Body of pancreas (tissue), 4 donors: ENCODE data around the gene USP40. TPM values are rescaled to one million over a fixed set of nuclear protein-coding genes. Genes with fewer than 3 reads are reported as not detected.

ENCODE experiments used
- ATAC-seq: fragments of 150-250 bp; one replicate; pipeline ENCODE4 v1.9.1; 2016
- DNase-seq, 4 donors: peaks; one replicate each; pipeline ENCODE4 v3.0.0-alpha.2; 2019
- H3K27ac ChIP-seq, 4 donors: fragments of 200-600 bp; sonication (generic); 1 replicate in 3 of 4; 2 replicates in 1 of 4; pipeline versions ENCODE4 v1.5.1 to v1.6.1; 2016 to 2019; ENCODE audit warnings: mild to moderate bottlenecking in 1 of 4, mixed read lengths in 1 of 4, moderate library complexity in 1 of 4
- H3K27me3 ChIP-seq, 2 donors: fragments of 200-600 bp; sonication (generic); one replicate each; pipeline ENCODE4 v1.6.0; 2016; ENCODE audit warnings: mild to moderate bottlenecking in 1 of 2
- H3K36me3 ChIP-seq, 2 donors: fragments of 200-600 bp; sonication (generic); replicated peaks in 1 of 2; 2 replicates each; pipeline ENCODE4 v1.5.1; 2016; ENCODE audit warnings: low read depth in 2 of 2; ENCODE audit not compliant: insufficient read depth in 1 of 2
- H3K4me1 ChIP-seq: fragments of 200-600 bp; sonication (generic); one replicate; pipeline ENCODE4 v1.6.0; 2016
- H3K4me3 ChIP-seq, 2 donors: fragments of 200-600 bp; sonication (generic); 1 replicate in 1 of 2; 2 replicates in 1 of 2; pipeline ENCODE4 v1.5.1; 2016 to 2019
- H3K9me3 ChIP-seq, 3 donors: fragments of 200-600 bp; sonication (generic); 1 replicate in 2 of 3; 2 replicates in 1 of 3; pipeline ENCODE4 v1.5.1; 2016
- POLR2A ChIP-seq, 3 donors: fragments of 450-650 bp; IDR thresholded peaks; one replicate each; pipeline ENCODE4 v1.6.1; 2016; ENCODE audit warnings: antibody characterized with exemption in 3 of 3, mild to moderate bottlenecking in 2 of 3
- WGBS, 2 donors: methylation state at CpG; one replicate each; pipeline ENCODE4 v1.1.5; 2017; 5-methylcytosine and 5-hydroxymethylcytosine counted together
- intact Hi-C: fragments of 100-400 bp; cut with DNase I; formaldehyde crosslinking; loops from one replicate; pipeline ENCODE4 v1.15.1; 2023
- total RNA-seq, 2 donors: library from RNA; depleted of rRNA; stranded (reverse); fragments of >200 nt; gene quantifications; one replicate each; pipeline ENCODE4 v1.1.0, GENCODE V29; 2016
- TF ChIP-seq, protein P1 (sequence below), 7 experiments: fragments of 450-650 bp in 4 of 7; fragments of 200-600 bp in 3 of 7; sonication (generic) in 3 of 7; IDR thresholded peaks; one replicate each; pipeline ENCODE4 v1.5.1; 2016 to 2019; ENCODE audit warnings: antibody characterized with exemption in 7 of 7

The USP40 gene
- total RNA-seq, 2 donors from 2014 or later: 34.9 to 38.9 TPM

DNA sequence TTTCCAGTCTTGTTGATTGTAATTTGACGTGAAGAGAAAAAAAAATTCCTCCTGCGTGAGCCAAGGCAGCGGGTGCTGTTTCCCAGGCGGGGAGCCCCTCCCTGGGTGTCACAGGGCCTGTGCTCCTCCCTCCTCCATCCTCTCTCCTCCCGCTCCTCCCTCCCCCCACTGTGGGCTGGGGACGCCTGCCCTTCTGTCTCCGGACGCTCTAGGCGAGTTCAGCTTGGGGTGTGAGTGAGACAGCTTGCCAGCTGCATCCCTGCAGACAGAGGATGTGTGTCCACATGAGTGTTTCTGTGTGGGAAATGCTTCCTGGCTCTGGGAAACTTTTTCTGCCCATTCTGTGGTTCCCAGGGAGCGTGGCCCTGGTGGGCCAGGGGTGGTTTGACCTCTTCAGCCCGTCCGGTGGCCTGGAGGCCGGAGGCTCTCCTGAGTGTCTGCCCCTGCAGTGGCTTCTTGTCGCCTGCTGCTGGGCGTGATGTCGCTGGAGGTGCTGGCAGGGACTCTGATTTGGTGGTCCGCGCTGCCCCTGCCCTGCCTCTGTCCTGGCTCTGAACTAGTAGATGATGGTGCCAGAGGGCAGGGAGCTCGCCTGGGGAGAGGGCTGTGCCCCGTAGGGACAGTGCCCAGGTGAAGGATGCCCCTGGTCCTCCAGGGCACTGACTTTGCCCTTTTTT is 96.4 kb downstream of the USP40 start:
- TF ChIP-seq, protein P1, sequence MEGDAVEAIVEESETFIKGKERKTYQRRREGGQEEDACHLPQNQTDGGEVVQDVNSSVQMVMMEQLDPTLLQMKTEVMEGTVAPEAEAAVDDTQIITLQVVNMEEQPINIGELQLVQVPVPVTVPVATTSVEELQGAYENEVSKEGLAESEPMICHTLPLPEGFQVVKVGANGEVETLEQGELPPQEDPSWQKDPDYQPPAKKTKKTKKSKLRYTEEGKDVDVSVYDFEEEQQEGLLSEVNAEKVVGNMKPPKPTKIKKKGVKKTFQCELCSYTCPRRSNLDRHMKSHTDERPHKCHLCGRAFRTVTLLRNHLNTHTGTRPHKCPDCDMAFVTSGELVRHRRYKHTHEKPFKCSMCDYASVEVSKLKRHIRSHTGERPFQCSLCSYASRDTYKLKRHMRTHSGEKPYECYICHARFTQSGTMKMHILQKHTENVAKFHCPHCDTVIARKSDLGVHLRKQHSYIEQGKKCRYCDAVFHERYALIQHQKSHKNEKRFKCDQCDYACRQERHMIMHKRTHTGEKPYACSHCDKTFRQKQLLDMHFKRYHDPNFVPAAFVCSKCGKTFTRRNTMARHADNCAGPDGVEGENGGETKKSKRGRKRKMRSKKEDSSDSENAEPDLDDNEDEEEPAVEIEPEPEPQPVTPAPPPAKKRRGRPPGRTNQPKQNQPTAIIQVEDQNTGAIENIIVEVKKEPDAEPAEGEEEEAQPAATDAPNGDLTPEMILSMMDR (IDR thresholded peaks at IDR 0.05): no peak
- no peak for TF ChIP-seq POLR2A (IDR thresholded peaks at IDR 0.05)
- Histone ChIP-seq H3K36me3 (no peaks in the 10 kb centered on the region), H3K27me3 (no peaks in the 10 kb centered on the region), H3K27ac (no peak overlapping the region), H3K4me3 (no peak overlapping the region), H3K9me3 (no peaks in the 10 kb centered on the region), H3K4me1 (no peaks in the 10 kb centered on the region)
- intact Hi-C loops: no loop called here
- ATAC-seq: peak; percentile 38
- 82 to 90% methylated on average over 9 to 20 of the region's 20 CpGs for WGBS, 2 donors
- peak in 3 of 4 donors; percentile 15 to 32 (median 31) for DNase-seq

DNA sequence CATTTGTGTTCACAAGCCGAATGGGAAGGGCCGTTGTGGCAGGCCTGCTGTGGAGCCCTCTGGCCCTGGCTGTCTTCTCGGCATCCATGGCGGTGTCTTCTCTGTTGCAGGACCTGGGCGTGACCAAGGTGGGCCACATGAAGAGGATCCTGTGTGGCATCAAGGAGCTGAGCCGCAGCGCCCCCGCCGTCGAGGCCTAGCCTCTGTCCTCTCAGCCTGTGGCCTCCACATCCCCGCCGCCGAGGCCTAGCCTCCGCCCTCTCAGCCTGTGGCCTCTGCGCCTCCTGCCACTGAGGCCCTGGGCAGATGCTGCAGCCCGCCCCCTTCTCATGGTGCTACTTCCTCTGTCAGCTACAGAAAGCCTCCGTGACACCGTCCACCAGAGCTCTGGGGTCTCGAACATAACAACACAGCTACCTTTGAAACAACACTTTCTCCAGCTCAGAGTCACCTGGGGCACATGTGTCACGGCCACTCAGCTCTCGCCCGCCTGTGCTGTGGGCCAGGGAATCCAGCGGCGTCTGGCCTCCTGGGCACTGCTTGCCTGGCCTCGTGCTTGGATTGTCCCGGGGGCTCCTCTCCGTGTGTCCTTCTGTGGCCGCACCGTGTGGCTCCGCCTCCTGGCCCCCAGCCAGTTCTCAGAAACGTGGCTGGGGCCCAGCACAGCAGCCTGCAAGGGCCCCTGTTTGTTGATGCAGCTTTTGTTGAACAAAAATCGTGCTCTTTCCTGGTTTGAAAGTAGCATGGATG is 97.1 kb downstream of the USP40 start:
- no peaks in the 10 kb centered on the region for H3K27me3 ChIP-seq
- H3K4me3 ChIP-seq: no peak overlapping the region
- no peak overlapping the region for H3K27ac ChIP-seq
- H3K36me3 ChIP-seq: no peaks in the 10 kb centered on the region
- no peaks in the 10 kb centered on the region for H3K4me1 ChIP-seq
- DNase-seq: peak in 1 of 4 donors; percentile 23
- intact Hi-C loops: no loop called here
- no peak for ATAC-seq
- 68 to 80% methylated on average over 22 to 29 of the region's 32 CpGs for WGBS, 2 donors
- H3K9me3 ChIP-seq: no peaks in the 10 kb centered on the region
- no peak for TF ChIP-seq POLR2A (IDR thresholded peaks at IDR 0.05)
- TF ChIP-seq, protein P1 (IDR thresholded peaks at IDR 0.05): no peak

DNA sequence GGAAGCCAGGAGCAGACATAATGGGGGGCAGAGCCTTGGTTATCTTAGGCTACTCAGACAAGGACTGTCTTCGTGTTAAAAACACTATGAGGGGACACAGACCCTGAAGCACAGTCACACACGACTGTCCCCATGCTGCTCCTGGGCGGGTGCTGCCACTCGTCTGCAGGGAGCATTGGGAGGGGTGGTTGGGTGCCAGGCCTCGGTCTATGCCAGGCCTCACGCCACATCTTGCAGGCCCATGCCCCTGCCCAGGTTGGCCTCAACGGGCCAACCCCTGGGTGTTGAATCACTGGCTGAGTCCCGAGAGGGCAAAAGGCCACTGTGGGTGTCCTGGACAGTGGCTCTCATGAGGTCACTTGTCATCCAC is 97.9 kb downstream of the USP40 start:
- no peak overlapping the region for H3K27ac ChIP-seq
- 93 to 100% methylated on average over 2 to 8 of the region's 8 CpGs for WGBS, 2 donors

DNA sequence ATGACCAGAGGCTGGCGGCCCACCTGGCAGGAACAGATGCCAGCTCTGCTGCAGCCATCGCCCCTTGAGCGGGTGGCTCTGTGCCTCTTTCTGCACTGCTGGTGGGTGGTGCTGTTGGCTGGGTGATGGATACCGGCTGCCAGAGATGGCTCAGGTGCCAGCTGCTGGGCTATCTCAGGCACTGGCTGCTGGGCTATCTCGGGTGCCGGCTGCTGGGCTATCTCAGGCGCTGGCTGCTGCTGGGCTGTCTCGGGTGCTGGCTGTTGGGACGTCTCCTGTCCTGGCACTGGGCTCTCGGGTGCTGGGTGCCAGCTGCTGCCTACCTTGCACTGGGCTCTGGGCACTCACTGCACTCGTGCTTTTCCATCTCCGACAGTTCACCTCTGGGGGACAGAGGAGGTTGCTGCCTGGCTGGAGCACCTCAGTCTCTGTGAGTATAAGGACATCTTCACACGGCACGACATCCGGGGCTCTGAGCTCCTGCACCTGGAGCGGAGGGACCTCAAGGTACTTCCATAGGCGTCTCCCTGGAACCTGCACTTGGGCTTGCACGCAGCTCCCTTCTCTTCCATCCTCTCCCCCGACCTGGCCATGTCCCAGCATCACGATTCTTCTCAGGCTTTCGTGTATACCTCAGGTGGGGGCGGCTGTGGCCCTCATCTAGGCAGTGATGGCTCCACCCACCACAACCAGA is 98.4 kb downstream of the USP40 start:
- no peaks in the 10 kb centered on the region for H3K9me3 ChIP-seq
- H3K27ac ChIP-seq: no peak overlapping the region
- TF ChIP-seq POLR2A (IDR thresholded peaks at IDR 0.05): no peak
- TF ChIP-seq, protein P1 (IDR thresholded peaks at IDR 0.05): no peak
- no peaks in the 10 kb centered on the region for H3K4me1 ChIP-seq
- WGBS, 2 donors: 94 to 95% methylated on average over 9 to 21 of the region's 22 CpGs
- H3K4me3 ChIP-seq: no peak overlapping the region
- DNase-seq: no peak
- no peak for ATAC-seq
- intact Hi-C loops: no loop called here
- no peaks in the 10 kb centered on the region for H3K27me3 ChIP-seq
- H3K36me3 ChIP-seq: peaks cover 0 to 5% of the 10 kb centered on the region in 2 donors

More for the DNA sequence above, 97.9 kb downstream of the USP40 start:
- Histone ChIP-seq H3K36me3 (peaks cover 0 to 2% of the 10 kb centered on the region in 2 donors), H3K4me1 (no peaks in the 10 kb centered on the region), H3K4me3 (no peak overlapping the region), H3K27me3 (no peaks in the 10 kb centered on the region), H3K9me3 (no peaks in the 10 kb centered on the region)
- ATAC-seq (no peak), DNase-seq (no peak)
- intact Hi-C loops: no loop called here
- TF ChIP-seq, protein P1 (IDR thresholded peaks at IDR 0.05): no peak
- TF ChIP-seq POLR2A (IDR thresholded peaks at IDR 0.05): no peak
